ENCODE data around the gene INSM2.

DNA sequence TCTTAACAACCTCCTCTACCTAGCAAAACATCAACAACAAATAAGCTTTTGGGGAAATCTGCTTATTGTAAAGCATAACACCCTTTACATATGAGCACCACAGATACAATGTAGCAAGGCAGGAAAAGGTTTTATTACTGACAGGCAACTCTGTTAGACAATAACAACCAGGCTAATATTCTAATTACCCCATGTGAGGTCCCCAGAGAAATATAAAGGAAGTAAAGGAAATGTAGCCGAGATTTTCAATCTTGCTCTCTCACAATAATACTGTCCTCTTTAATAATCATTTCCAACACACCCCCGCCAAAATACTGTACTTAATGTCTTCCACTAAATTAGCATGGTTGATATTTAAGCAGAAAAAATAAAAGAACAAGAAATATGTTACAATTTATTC, 14.0 kb upstream of the INSM2 start:
- TF ChIP-seq EZH2phosphoT487 (IDR thresholded peaks at IDR 0.05; ENCODE audit: borderline replicate concordance) (no peak), FOSL1 (IDR thresholded peaks at IDR 0.05; ENCODE audit: low read depth) (no peak), POLR2AphosphoS5 (IDR thresholded peaks at IDR 0.05; ENCODE audit: low read depth, low read length) (no peak), REST (IDR thresholded peaks at IDR 0.05; ENCODE audit: low read depth) (no peak), CTCF (IDR thresholded peaks at IDR 0.05 in 2 of 3, conservative IDR thresholded peaks at IDR 0.05 in 1 of 3; ENCODE audit: borderline replicate concordance in 1 of 3, insufficient read depth in 1 of 3, low read depth in 2 of 3, low read length in 2 of 3) (no peak), POLR2A (IDR thresholded peaks at IDR 0.05; ENCODE audit: borderline replicate concordance, extremely low read depth, insufficient read depth, insufficient read length) (no peak), EZH2 (IDR thresholded peaks at IDR 0.05) (no peak), SRF (IDR thresholded peaks at IDR 0.05; ENCODE audit: low read depth) (no peak), YY1 (IDR thresholded peaks at IDR 0.05; ENCODE audit: extremely low read depth, insufficient replicate concordance, low read depth, low read length) (no peak), EGR1 (IDR thresholded peaks at IDR 0.05; ENCODE audit: low read depth) (no peak), ZNF274 (IDR thresholded peaks at IDR 0.05; ENCODE audit: low read depth, low read length) (no peak), TCF7L2 (IDR thresholded peaks at IDR 0.05; ENCODE audit: borderline replicate concordance, extremely low read depth, insufficient read depth, insufficient read length) (no peak)
- TF ChIP-seq, protein P1, sequence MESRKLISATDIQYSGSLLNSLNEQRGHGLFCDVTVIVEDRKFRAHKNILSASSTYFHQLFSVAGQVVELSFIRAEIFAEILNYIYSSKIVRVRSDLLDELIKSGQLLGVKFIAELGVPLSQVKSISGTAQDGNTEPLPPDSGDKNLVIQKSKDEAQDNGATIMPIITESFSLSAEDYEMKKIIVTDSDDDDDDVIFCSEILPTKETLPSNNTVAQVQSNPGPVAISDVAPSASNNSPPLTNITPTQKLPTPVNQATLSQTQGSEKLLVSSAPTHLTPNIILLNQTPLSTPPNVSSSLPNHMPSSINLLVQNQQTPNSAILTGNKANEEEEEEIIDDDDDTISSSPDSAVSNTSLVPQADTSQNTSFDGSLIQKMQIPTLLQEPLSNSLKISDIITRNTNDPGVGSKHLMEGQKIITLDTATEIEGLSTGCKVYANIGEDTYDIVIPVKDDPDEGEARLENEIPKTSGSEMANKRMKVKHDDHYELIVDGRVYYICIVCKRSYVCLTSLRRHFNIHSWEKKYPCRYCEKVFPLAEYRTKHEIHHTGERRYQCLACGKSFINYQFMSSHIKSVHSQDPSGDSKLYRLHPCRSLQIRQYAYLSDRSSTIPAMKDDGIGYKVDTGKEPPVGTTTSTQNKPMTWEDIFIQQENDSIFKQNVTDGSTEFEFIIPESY (IDR thresholded peaks at IDR 0.05; ENCODE audit: extremely low read depth, insufficient replicate concordance, low read length), result no peak
- TF ChIP-seq, protein P2, sequence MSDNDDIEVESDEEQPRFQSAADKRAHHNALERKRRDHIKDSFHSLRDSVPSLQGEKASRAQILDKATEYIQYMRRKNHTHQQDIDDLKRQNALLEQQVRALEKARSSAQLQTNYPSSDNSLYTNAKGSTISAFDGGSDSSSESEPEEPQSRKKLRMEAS (IDR thresholded peaks at IDR 0.05), result no peak
